ENCODE measurements around the gene ZNF747.

Gene ZNF747

GRCh38 chr16:30510376-30510938 lies 24.2 kb downstream of the ZNF747 start:
- DNase-seq: no peak

GRCh38 chr16:30509081-30509765 lies 25.4 kb downstream of the ZNF747 start:
- no peak for DNase-seq

GRCh38 chr16:30503403-30504296 lies 31.0 kb downstream of the ZNF747 start:
- no peak for DNase-seq

GRCh38 chr16:30499284-30499683 lies 35.4 kb downstream of the ZNF747 start:
- no peak for DNase-seq

- no peak for DNase-seq
These were observed 39.9 kb downstream of the ZNF747 start for GRCh38 chr16:30494709-30495108.

DNA sequence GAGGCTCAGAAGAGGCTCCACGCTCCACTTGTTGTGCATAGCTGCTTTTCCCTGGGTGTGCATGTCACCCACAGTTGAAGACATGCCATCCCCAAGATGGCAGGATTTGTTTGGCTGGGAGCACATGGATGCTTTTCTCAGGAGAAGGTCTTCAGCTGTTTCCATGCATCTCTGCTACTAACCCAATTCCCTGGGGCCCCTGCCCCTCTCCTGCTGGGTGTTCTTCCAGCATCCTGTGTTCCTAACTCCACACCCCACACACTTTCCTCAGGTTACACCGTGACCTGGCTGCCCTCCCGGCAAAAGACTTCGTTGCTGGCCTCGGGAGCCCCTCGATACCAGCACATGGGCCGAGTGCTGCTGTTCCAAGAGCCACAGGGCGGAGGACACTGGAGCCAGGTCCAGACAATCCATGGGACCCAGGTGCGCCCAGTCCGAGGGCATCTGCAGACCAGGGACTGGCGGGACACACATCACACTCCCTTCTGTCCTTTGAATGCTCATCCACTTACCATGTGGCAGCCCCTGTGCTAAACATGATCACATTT lies 40.6 kb downstream of the ZNF747 start:
- DNase-seq: no peak

DNA sequence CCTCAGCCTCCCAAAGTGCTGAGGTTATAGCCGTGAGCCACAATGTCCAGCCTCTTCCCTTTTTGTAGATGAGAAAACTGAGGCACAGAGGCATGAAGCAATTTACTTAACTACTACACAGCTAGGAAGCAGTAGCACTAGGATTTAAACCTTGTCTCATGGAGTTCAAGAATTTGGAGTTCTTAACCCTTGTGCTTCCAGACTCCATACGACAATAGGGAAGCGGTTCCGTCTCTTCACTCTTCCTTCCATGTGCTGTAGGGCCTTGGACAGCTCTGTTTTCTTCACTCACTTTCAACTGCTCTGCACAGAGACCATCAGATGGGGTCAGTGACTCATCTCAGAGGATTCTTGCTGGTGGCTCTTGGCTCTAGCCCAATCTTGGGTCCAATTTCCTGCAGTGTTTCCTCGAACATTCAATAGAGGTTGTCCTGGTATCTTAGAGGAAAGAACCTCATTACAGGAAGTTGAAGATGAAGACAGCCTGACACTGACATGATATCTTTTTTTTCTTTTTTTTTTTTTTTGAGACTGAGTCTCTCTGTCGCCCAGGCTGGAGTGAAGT lies 42.8 kb downstream of the ZNF747 start:
- DNase-seq: no peak

GRCh38 chr16:30491229-30491628 lies 43.4 kb downstream of the ZNF747 start:
- no peak for DNase-seq

- DNase-seq: no peak
These were observed 44.4 kb downstream of the ZNF747 start for GRCh38 chr16:30490210-30490609.

DNA sequence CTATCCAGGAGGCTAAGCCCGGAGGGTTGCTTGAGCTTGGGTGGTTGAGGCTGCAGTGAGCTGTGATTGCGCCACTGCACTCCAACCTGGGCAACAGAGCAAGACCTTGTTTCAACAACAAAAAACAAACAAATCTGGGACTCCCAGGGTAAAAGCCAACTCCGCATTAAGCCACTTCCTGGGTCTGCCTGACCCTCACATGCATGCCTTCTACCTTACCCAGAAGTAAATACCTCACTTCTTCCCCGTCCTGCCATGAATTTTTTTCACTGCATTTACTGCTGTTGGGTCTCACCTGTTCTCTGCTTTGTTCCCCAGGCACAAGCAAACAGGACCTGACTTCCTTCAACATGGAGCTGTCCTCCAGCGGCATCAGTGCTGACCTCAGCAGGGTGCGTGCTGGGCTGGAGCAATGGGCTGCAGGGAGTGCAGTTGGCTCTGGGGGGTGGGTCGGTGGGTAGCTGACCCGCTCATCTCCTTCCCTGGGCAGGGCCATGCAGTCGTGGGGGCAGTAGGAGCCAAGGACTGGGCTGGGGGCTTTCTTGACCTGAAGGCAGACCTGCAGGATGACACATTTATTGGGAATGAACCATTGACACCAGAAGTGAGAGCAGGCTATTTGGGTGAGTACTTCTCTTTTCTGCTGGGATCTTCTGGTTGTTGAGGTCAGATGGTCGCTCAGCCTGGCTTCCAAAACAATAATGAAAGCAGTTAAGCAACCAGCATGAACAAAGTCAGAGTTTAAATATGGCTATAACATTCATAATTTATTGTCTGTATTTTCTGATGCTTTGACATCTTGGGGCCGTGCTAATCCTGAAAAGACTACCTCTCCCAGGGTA lies 45.7 kb downstream of the ZNF747 start:
- no peak for DNase-seq

DNA sequence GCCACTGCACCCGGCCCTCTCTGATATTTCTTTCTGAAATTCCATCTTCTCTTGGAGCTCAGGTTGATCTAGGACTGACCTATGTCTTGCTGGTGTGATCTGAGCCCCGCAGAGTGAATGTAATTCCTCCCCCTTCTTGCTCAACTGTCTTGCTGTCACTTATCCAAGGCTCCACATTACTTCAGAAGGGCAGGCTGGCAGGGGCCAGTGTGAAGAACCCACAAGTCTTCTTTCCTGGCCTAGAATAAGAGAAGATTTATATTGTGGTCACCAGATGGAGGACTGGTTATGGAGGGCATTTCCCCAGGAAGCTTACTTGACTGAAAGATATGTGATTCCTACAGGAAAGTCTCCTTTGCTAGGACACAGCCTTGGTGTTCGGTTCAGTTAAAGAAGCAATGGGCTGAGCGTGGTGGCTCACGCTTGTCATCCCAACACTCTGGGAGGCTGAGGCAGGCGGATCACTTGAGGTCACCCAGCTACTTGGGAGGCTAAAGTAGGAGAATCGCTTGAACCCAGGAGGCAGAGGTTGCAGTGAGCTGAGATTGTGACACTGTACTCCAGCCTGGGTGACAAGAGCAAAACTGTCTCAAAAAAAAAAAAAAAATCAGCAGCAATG lies 48.7 kb downstream of the ZNF747 start:
- DNase-seq: no peak

GRCh38 chr16:30484887-30485286 lies 49.8 kb downstream of the ZNF747 start:
- no peak for DNase-seq

DNA sequence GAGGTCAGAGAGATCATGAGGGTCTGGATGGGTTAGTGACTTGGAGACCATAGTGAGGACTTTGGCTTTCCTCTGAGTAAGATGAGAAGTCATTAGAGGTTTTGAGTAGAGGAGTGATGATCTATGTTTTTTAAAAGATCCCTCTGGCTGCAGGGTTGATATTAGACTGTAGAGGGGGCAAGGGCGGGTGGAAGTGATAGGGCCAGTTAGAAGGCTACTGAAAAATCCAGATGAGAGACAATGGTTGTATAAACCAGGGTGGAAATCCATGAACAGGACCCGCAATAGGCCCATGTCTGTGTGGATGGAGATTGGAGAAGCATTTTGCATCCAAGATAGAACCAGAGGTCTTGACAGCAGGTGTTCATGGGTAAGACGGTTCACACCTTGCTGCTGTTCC lies 52.3 kb downstream of the ZNF747 start:
- no peak for DNase-seq

GRCh38 chr16:30481381-30481780 lies 53.3 kb downstream of the ZNF747 start:
- DNase-seq: no peak

Data from activated CD4-positive, alpha-beta T cell treated with anti-CD3 and anti-CD28 coated beads, Interleukin-2, amount 50 U/mL, for 48 hours (primary cell).